AG09319 (cell line): Measurements from ENCODE around the gene ITIH4.

ENCODE experiments used
- DNase-seq: peaks from one replicate; pipeline ENCODE4 v3.0.0-alpha.2; 2010; ENCODE audit warnings: low read depth; ENCODE audit errors: extremely low read depth
- CTCF ChIP-seq: IDR thresholded peaks from 2 replicates; pipeline ENCODE4 v1.5.1; 2011; ENCODE audit warnings: low read depth, mild to moderate bottlenecking, inconsistent platforms, low read length, moderate library complexity

ITIH4 gene

GRCh38 chr3:52839268-52839575, 8.8 kb upstream of the ITIH4 start:
- no peak for DNase-seq
- TF ChIP-seq CTCF = no peak

GRCh38 chr3:52838561-52839267, 8.2 kb upstream of the ITIH4 start:
- TF ChIP-seq CTCF = no peak
- no peak for DNase-seq

GRCh38 chr3:52836986-52837385, 6.5 kb upstream of the ITIH4 start:
- no peak for TF ChIP-seq CTCF
- no peak for DNase-seq

GRCh38 chr3:52836471-52836845, 6.0 kb upstream of the ITIH4 start:
- DNase-seq = no peak
- TF ChIP-seq CTCF = no peak

- DNase-seq = no peak
- no peak for TF ChIP-seq CTCF
Observed at GRCh38 chr3:52835766-52836470, 5.4 kb upstream of the ITIH4 start.

GRCh38 chr3:52834871-52835501, 4.5 kb upstream of the ITIH4 start, which contains the start of gene MUSTN1:
Gene MUSTN1 (minus strand): TSS chr3:52835019. CDS start chr3:52834948, 71 bp downstream.
- no peak for TF ChIP-seq CTCF

GRCh38 chr3:52833202-52833601, 2.7 kb upstream of the ITIH4 start:
- DNase-seq = no peak
- TF ChIP-seq CTCF = no peak

More at GRCh38 chr3:52834871-52835501, 4.5 kb upstream of the ITIH4 start, which contains the start of gene MUSTN1:
- DNase-seq = no peak
